Measurements from ENCODE around the gene KIAA1958. TPM values are rescaled to one million over a fixed set of nuclear protein-coding genes. Genes with fewer than 3 reads are reported as not detected.

The KIAA1958 gene
- total RNA-seq, 1 experiment from 2014 or later = 18.5 TPM

GRCh38 chr9:112648624-112649023 is 162.0 kb downstream of the KIAA1958 start:
- Histone ChIP-seq H3K27ac (ENCODE audit: low read depth, low read length) (no peak overlapping the region), H3K4me2 (ENCODE audit: low read length) (no peak overlapping the region), H3K27me3 (ENCODE audit: insufficient read depth, low read length) (no peaks in the 10 kb centered on the region), H3K36me3 (ENCODE audit: control insufficient read depth in 1 of 2, insufficient read depth in 2 of 2, low read length in 2 of 2) (no peaks in the 10 kb centered on the region), H3K9me3 (ENCODE audit: control insufficient read depth in 1 of 2, insufficient read depth in 1 of 2, low read depth in 1 of 2, low read length in 2 of 2) (no peaks in the 10 kb centered on the region), H3K9me2 (ENCODE audit: insufficient read depth) (no peaks in the 10 kb centered on the region), H3K4me3 (replicated peaks in 1 of 2; ENCODE audit: low read depth in 1 of 2, low read length in 2 of 2) (no peak overlapping the region), H4K20me1 (ENCODE audit: insufficient read depth) (no peaks in the 10 kb centered on the region), H2AFZ (ENCODE audit: low read depth, low read length, poor library complexity, severe bottlenecking) (no peak overlapping the region), H3K79me2 (ENCODE audit: insufficient read depth, low read length) (no peaks in the 10 kb centered on the region), H3K4me1 (ENCODE audit: control insufficient read depth in 1 of 2, insufficient read depth in 2 of 2, low read length in 2 of 2) (peaks cover 0 to 10% of the 10 kb centered on the region in 2 experiments; a peak in 3 of 4 replicates), H3K9ac (ENCODE audit: low read length) (no peak overlapping the region)
- DNase-seq (ENCODE audit: low read depth, low spot score) (no peak), ATAC-seq (no peak)
- TF ChIP-seq YY1 (IDR thresholded peaks at IDR 0.05; ENCODE audit: extremely low read depth, insufficient replicate concordance, low read depth, low read length) = no peak
- TF ChIP-seq, protein P1, sequence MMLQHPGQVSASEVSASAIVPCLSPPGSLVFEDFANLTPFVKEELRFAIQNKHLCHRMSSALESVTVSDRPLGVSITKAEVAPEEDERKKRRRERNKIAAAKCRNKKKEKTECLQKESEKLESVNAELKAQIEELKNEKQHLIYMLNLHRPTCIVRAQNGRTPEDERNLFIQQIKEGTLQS (IDR thresholded peaks at IDR 0.05) = no peak
- TF ChIP-seq CBX3 (IDR thresholded peaks at IDR 0.05; ENCODE audit: low read depth) = no peak
- no peak for TF ChIP-seq POLR2A (IDR thresholded peaks at IDR 0.05; ENCODE audit: borderline replicate concordance, extremely low read depth, insufficient read depth, insufficient read length)
- TF ChIP-seq, protein P2, sequence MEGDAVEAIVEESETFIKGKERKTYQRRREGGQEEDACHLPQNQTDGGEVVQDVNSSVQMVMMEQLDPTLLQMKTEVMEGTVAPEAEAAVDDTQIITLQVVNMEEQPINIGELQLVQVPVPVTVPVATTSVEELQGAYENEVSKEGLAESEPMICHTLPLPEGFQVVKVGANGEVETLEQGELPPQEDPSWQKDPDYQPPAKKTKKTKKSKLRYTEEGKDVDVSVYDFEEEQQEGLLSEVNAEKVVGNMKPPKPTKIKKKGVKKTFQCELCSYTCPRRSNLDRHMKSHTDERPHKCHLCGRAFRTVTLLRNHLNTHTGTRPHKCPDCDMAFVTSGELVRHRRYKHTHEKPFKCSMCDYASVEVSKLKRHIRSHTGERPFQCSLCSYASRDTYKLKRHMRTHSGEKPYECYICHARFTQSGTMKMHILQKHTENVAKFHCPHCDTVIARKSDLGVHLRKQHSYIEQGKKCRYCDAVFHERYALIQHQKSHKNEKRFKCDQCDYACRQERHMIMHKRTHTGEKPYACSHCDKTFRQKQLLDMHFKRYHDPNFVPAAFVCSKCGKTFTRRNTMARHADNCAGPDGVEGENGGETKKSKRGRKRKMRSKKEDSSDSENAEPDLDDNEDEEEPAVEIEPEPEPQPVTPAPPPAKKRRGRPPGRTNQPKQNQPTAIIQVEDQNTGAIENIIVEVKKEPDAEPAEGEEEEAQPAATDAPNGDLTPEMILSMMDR (IDR thresholded peaks at IDR 0.05 in 2 of 3, conservative IDR thresholded peaks at IDR 0.05 in 1 of 3; ENCODE audit: borderline replicate concordance in 1 of 3, insufficient read depth in 1 of 3, low read depth in 2 of 3, low read length in 2 of 3) = no peak
- no peak for TF ChIP-seq SRF (IDR thresholded peaks at IDR 0.05; ENCODE audit: low read depth)
- ChIA-PET POLR2A (no interaction called here), CTCF (no interaction called here), RAD21 (ENCODE audit: low non-redundant PET in 1 of 2, low total read pairs in 2 of 2, uncharacterized antibody in 2 of 2, unreplicated experiment in 2 of 2) (no interaction called here)
- intact Hi-C loops (cut with micrococcal nuclease) = no loop called here
- BruUV-seq (replicated peaks) = no TSS peak

GRCh38 chr9:112654282-112654681 is 167.7 kb downstream of the KIAA1958 start:
- Histone ChIP-seq H3K9ac (ENCODE audit: low read length) (no peak overlapping the region), H2AFZ (ENCODE audit: low read depth, low read length, poor library complexity, severe bottlenecking) (no peak overlapping the region), H3K9me3 (ENCODE audit: control insufficient read depth in 1 of 2, insufficient read depth in 1 of 2, low read depth in 1 of 2, low read length in 2 of 2) (no peaks in the 10 kb centered on the region), H3K36me3 (ENCODE audit: control insufficient read depth in 1 of 2, insufficient read depth in 2 of 2, low read length in 2 of 2) (no peaks in the 10 kb centered on the region), H3K79me2 (ENCODE audit: insufficient read depth, low read length) (no peaks in the 10 kb centered on the region), H3K4me1 (ENCODE audit: control insufficient read depth in 1 of 2, insufficient read depth in 2 of 2, low read length in 2 of 2) (no peaks in the 10 kb centered on the region), H3K9me2 (ENCODE audit: insufficient read depth) (no peaks in the 10 kb centered on the region), H3K4me2 (ENCODE audit: low read length) (no peak overlapping the region), H3K27ac (ENCODE audit: low read depth, low read length) (no peak overlapping the region), H3K4me3 (replicated peaks in 1 of 2; ENCODE audit: low read depth in 1 of 2, low read length in 2 of 2) (no peak overlapping the region), H3K27me3 (ENCODE audit: insufficient read depth, low read length) (no peaks in the 10 kb centered on the region), H4K20me1 (ENCODE audit: insufficient read depth) (no peaks in the 10 kb centered on the region)
- TF ChIP-seq, protein P3, sequence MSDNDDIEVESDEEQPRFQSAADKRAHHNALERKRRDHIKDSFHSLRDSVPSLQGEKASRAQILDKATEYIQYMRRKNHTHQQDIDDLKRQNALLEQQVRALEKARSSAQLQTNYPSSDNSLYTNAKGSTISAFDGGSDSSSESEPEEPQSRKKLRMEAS (IDR thresholded peaks at IDR 0.05) = no peak
- TF ChIP-seq EGR1 (IDR thresholded peaks at IDR 0.05; ENCODE audit: low read depth) (no peak), ZFX (IDR thresholded peaks at IDR 0.05) (no peak)
- ChIA-PET CTCF (no interaction called here), POLR2A (no interaction called here), RAD21 (ENCODE audit: low non-redundant PET in 1 of 2, low total read pairs in 2 of 2, uncharacterized antibody in 2 of 2, unreplicated experiment in 2 of 2) (no interaction called here)
- BruUV-seq (replicated peaks) = no TSS peak
- DNase-seq (ENCODE audit: low read depth, low spot score) (no peak), ATAC-seq (no peak)
- intact Hi-C loops (cut with micrococcal nuclease) = no loop called here

Data from HCT116 (cell line).